Gastroesophageal sphincter (tissue), 3 donors: ENCODE results near the gene DNAJC10.

Experiments
- CTCF ChIP-seq, 4 experiments: fragments of 200-600 bp in 2 of 4; fragments of 450-650 bp in 2 of 4; sonication (generic) in 1 of 4; IDR thresholded peaks; one replicate each; pipeline ENCODE4 v1.5.1; 2017 to 2019; ENCODE audit warnings: antibody characterized with exemption in 4 of 4, mild to moderate bottlenecking in 2 of 4, moderate library complexity in 2 of 4
- POLR2A ChIP-seq, 2 donors: fragments of 450-650 bp; IDR thresholded peaks; one replicate each; pipeline ENCODE4 v1.6.1; 2017; ENCODE audit warnings: antibody characterized with exemption in 2 of 2, mild to moderate bottlenecking in 2 of 2, moderate library complexity in 1 of 2

- TF ChIP-seq CTCF (IDR thresholded peaks at IDR 0.05) (no peak), POLR2A (IDR thresholded peaks at IDR 0.05) (no peak)
Measured at GRCh38 chr2:182718459-182718858, 2.4 kb downstream of the DNAJC10 start.
